Measurements from ENCODE around the gene ZNF862.
"Not testable (repeated sequence)": the region's sequence is repeated elsewhere in the genome, so short reads cannot be mapped to it uniquely, and the experiment has no call there.

Gene ZNF862

DNA sequence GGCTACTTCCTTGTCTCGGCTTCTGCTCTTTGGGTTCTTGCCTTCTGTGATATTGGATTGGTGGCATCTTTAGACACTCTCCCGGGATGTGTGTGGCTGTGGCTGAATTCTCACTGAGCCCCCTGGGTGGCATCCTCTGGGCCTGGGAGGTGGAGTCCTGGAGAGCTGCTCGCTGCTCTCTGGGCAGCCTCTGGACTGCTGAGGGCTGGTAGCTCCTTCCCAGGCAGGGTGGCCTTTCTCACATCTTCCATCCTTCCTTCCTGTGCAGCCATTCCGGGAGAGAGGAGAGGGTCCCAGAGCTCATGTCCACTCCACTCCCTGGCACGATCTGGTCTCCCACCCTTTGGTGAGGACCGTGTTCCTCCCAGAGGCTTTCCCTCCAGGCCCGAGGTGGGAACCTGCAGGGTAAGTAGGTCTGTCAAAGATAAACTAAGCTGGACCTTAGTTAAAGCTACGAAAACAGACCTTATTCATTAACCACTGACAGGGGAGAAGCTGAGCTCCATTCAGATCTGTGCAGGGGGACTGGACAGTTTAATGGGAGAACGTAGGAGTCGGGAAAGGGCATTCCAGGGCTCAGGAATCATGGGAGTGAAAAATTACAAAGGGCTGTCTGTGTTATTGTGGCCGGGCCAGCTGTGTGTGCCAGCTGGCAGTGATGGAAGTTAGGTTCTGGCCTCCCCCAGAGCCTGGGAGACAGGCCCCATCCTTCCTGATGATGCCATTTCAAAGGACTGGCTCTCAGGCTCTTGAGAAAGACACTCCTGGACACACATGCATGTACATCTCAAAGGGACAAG, 44.3 kb downstream of the ZNF862 start:
- DNase-seq = no peak

DNA sequence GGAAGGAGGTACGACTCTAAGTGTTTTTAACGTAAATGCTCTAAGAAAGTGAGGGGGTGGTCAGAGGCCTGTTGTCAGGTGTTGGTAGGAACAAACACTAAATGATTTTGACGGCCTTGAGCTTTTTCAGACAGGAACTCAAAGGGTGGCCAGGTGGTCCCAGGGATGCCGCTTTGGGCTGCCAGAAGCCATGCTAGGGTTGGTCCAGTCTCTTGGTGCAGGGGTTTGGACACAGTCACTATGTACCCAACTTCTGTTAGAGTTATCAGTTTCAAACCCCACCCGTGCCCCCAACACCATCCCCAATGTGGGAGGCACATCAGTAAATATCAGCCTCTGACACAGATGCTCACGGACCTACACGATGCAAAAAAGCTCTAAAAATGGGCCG, 44.9 kb downstream of the ZNF862 start:
- DNase-seq = no peak

DNA sequence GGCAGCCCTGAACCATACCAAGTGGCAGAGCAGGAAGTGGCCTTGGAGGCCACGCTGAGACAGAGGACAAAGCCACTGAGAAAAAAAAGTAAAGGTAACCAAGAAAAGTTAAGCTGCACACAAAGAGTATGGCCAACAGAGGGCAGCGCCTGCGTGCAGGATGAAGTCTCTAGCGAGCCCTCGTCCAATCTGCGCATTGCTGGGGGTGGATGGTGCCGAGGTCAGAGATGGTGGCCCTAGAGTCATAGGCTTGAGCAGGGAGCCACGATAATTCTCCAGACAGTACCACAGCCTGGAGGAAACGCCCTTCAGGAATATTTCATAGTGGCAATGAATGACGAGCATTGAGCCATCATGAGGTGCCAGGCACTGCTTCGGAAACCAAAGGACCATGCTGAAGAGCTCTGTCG, 45.3 kb downstream of the ZNF862 start:
- DNase-seq = peak; percentile 41 to 73

DNA sequence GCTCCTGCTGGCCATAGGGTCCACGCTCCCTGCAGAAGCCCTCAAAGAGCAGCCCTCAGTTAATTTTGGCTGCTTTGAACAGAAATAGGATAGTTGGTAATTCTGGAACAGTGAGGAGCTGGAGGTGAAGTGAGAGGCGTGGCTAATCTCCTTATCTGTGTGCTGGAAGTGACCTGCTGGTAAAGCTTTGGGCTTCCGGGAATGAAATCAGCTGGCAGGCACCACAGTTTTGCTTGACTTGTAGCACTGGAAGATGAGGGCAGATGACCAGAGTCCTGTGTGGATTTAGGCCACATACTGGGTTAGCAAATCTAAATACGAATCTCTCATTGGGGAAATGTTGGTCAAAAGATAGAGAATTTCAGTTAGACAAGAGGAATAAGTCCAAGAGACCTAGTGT, 45.8 kb downstream of the ZNF862 start:
- DNase-seq = no peak

DNA sequence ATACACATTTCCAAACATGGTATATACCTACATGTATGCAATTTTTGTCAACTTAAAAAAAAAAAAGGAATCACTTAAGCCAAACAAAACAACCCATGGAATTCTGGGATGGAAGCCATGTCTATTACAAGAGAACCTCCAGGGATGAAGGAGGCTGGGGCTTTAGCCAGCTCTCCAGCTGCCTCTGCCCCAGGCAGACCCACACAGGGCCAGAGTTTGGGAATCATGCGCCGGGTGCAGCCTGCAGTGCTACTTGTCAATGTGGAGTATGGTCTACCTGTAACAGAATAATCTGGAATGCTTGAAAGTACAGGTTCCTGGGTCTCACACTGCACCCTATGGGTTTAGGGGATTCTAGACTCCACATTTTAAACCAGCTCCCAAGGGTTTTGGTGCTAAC, 46.4 kb downstream of the ZNF862 start:
- no peak for DNase-seq

DNA sequence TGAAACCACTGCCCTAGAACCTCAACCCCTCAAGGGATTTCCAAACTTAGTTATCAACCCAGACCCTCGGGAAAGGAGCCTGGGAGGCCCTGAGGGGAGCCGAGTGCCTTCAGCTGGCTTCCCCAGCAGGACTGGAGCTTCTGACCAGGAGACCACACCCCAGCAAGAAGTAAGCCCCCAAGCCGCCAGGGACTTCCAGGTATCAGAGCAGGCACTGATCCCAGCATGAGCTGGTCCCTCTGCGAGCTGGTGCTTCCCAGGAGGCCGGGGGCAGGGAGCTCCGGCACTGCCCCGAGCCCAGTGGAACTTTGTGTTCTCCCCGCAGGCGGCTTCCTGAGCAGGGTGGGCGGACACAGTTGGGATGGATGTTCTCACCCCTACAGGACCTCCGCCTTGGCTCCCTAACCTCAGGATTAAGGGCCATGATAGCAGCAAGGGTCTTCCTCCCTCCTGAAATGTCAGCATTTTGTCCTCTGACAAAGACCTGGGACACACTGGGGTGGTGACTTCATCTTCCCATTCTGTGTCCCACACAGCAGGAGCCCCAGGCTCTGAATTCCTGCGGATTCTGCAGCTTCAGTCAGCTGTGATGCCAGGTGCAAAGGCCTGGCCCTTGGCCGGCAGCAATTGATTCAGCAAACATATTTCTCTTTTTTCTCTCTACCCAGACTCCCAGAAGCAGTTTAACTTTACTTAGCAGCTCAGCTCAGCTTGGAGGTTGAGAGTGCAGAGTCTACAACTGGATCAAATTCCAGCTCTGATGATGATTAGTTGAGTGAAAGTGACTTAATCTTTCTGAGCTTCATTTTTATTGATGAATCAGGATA, 47.2 kb downstream of the ZNF862 start:
- DNase-seq = no peak

DNA sequence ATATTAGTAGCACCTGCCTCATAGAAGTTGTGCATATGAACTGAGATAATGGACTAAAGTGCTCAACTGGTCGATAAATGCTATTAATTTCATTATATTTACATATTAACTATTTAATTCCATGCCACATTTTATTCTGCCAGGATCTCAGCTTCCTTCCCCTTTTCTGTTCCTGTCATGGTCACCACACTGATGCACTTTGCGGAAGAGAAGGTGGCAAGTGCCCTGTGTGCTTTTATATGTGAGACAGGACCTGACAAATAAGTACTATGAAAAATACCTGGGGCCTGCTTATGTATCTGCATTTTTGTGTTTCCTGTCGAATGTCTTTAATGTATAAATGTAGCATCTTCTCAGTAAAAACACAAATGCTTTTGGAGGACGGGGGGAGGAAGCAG, 47.8 kb downstream of the ZNF862 start:
- DNase-seq = no peak

DNA sequence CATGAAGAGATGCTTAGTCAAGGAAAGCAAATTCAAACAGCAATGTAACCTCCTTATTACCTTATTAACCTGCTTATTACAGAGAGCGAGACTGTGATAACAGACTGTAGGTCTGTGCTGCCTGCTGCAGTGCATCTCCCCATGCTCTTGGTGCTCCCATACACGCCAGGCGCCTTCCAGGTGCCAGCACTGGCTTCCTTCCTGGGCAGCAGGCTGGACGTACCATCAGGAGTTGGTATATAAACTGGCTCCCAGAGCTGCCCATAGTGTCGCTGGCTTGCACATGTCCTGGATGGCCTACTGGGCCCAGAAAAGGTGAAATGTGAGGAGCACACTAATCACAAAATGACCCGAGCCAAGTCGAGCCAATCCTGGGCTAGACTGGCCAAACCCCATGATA, 49.1 kb downstream of the ZNF862 start:
- DNase-seq = no peak

DNA sequence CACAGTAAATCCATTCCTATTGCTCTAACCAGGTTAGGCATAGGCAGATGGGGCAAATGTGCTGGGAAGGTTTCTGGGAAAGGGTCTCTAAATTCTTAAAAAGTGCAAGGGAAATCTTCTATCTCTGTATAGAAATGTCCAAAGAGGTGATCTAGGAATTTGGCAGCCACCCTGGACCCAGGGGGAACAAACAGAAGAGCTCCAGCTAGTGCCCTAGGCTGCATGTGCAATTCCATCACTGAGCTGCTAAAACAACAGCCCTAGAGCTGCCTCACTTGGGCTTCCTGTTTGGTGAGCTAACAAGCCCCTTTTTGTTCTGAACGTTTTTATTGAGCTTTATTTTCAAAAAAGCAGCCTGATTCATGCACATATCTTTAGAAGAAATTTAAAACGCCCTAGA, 52.5 kb downstream of the ZNF862 start:
- DNase-seq = not testable (repeated sequence)

DNA sequence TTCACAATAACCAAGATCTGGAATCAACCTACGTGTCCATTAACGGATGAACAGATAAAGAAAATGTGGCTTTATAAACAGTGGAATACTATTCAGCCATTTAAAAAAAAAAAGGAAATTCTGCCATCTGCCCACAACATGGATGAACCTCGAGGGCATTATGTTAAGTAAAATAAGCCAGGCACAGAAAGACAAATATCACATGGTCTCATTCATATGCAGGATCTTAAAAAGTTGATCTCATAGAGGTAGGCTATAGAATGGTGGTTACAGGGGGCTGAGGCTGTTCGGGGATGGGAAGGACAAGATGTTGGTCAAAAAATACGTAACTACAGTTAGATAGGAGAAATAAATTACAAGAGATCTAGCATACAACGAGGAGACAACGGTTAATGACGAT, 56.8 kb downstream of the ZNF862 start:
- DNase-seq = not testable (repeated sequence)

DNA sequence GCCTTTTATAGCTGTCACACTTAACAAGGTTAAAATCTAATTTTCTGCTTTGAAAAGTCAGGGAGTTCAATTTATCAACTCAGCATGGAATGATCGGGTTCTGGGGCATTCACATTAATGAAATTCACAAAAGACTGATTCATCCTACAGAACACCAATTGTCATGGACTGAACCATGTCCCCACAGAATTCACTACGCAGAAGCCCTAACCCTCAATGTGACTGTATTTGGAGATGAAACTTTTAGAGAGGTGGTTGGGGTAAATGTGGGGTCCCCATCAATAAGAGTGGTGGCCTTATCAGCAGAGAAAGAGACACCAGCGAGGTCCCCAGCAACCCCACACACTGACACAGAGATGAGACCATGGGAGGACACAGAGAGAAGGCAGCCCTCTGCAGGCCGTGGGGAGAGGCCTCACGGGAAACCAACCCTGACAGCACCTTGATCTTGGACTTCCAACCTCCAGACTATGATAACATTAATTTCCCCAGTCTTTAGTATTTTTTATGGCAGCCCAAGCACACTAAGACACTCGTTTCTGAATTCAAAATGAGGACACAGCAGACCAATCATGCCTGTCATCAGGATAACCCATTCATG, 69.7 kb downstream of the ZNF862 start:
- not testable (repeated sequence) for DNase-seq

DNA sequence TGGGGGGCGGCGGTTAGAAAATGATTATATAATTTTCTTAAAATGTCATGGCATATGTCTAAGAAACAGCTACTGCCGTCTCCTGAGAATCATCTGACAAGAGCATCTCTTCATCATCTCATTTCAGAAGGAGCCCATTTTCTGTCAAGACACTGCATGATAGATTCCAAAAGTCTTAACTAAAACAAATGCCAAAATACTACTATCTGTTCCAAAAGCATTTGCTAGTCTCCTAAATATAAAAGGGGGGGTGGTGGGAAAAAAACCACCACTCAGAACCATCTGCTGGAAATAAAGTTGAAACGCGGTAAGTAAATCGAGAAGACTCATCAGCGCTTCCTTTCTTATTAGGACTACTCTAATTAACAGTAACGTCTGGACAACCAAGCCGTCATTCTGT, 72.0 kb downstream of the ZNF862 start:
- DNase-seq = not testable (repeated sequence)

DNA sequence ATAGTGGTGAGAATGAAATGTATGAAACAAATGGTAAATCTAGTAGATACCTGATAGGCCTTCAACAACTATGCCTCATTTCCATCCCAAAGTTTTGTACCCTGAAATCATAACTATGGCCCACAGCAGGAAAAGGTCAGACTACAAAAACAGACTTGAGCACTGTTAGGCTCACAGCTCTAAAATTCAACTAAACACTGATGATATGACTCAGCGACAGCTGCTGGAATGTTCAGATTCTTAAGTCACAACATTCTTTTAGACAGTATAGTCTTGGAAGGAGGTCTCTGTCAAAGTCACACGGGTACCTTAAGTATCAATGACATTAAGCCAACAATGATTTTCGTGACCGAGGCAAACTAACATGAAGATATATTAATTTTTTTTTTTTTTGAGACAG, 74.0 kb downstream of the ZNF862 start:
- DNase-seq = not testable (repeated sequence)

Data from AML-193 (cell line).